K562 (cell line): ENCODE data around the gene POLR3A. TPM values are rescaled to one million over a fixed set of nuclear protein-coding genes. Genes with fewer than 3 reads are reported as not detected.

Source experiments
- CHD2 ChIP-seq: IDR thresholded peaks from 2 replicates; pipeline ENCODE4 v1.6.1; 2011; ENCODE audit warnings: low read depth, low read length
- FOXP1 ChIP-seq: sonication (generic); formaldehyde crosslinking; IDR thresholded peaks from 2 replicates; pipeline ENCODE4 v1.8.0; 2022; ENCODE audit warnings: mild to moderate bottlenecking, missing genetic modification reagents
- L3MBTL2 ChIP-seq: fragments of 450-650 bp; IDR thresholded peaks from 2 replicates; pipeline ENCODE4 v1.6.1; 2016; ENCODE audit warnings: mild to moderate bottlenecking, moderate library complexity
- MTA3 ChIP-seq: fragments of 450-650 bp; formaldehyde crosslinking; IDR thresholded peaks from 2 replicates; pipeline ENCODE4 v1.6.1; 2017; ENCODE audit warnings: mild to moderate bottlenecking, borderline replicate concordance
- NCOR1 ChIP-seq: fragments of 450-650 bp; IDR thresholded peaks from 2 replicates; pipeline ENCODE4 v1.6.1; 2016; ENCODE audit warnings: mild to moderate bottlenecking, moderate library complexity
- NFE2 ChIP-seq: IDR thresholded peaks from 2 replicates; pipeline ENCODE4 v1.6.1; 2014; ENCODE audit warnings: antibody characterized with exemption, low read depth
- NONO ChIP-seq, 2 experiments: fragments of 200-400 bp in 1 of 2; fragments of 450-650 bp in 1 of 2; formaldehyde crosslinking in 1 of 2; IDR thresholded peaks; 2 replicates each; pipeline ENCODE4 v1.6.1; 2017; ENCODE audit warnings: low read depth in 2 of 2, mild to moderate bottlenecking in 2 of 2, moderate library complexity in 2 of 2, low read length in 1 of 2
- SIN3B ChIP-seq: fragments of 450-650 bp; IDR thresholded peaks from 2 replicates; pipeline ENCODE4 v1.6.1; 2017; ENCODE audit warnings: low read depth, mild to moderate bottlenecking, moderate library complexity
- ZNF134 ChIP-seq: fragments of 250-450 bp; sonication (Bioruptor Pico); conservative IDR thresholded peaks from 2 replicates; pipeline ENCODE4 v1.4.0; 2020
- ZNF354B ChIP-seq: fragments of 250-450 bp; sonication (Bioruptor Pico); IDR thresholded peaks from 2 replicates; pipeline ENCODE4 v1.4.0; 2020
- ZNF589 ChIP-seq: fragments of 200-800 bp; sonication (Bioruptor generic); IDR thresholded peaks from 2 replicates; pipeline ENCODE4 v1.6.1; 2016; ENCODE audit warnings: low read depth, missing genetic modification characterization, missing compliant biosample characterization
- polyA plus RNA-seq, 8 experiments: library from polyadenylated mRNA; depleted of rRNA in 4 of 8; stranded (reverse) in 5 of 8; unstranded in 3 of 8; fragments of >200 nt; fragmentation: Nextera tagmentation in 2 of 8; fragmentation: Illumina TruSeq in 1 of 8; extraction: Ambion mirVana in 2 of 8; extraction: Trizol in 1 of 8; gene quantifications; 2 replicates each; pipeline versions ENCODE4 v1.2.1 to v1.2.3, GENCODE V29; 2011 to 2014; ENCODE audit warnings: inconsistent platforms in 1 of 8, missing spikeins in 1 of 8
- total RNA-seq, 7 experiments: library from RNA; depleted of rRNA in 6 of 7; stranded (reverse); fragments of >200 nt in 6 of 7; fragmentation: Illumina TruSeq in 2 of 7; extraction: Trizol in 2 of 7; gene quantifications; 2 replicates each; pipeline versions ENCODE4 v1.2.1 to v1.2.3, GENCODE V29; 2011 to 2021; ENCODE audit warnings: low replicate concordance in 1 of 7
- TF ChIP-seq, protein P1 (sequence below): fragments of 250-450 bp; sonication (Bioruptor Pico); IDR thresholded peaks from 2 replicates; pipeline ENCODE4 v1.5.1; 2021; ENCODE audit warnings: mild to moderate bottlenecking
- TF ChIP-seq, protein P2 (sequence below): sonication (generic); formaldehyde crosslinking; IDR thresholded peaks from 2 replicates; pipeline ENCODE4 v1.8.0; 2023; ENCODE audit warnings: missing genetic modification reagents, mild to moderate bottlenecking, borderline replicate concordance
- TF ChIP-seq, protein P3 (sequence below), 2 experiments: IDR thresholded peaks; 2 replicates each; pipeline ENCODE4 v1.6.1; 2012; ENCODE audit warnings: improper control_type of control experiment in 2 of 2, low read depth in 2 of 2, low read length in 2 of 2, borderline replicate concordance in 1 of 2

The POLR3A gene
- total and polyA plus RNA-seq, 9 of the 15 experiments (the other 6 are each of a cell fraction or from before 2014, with no cell fraction given), result 14.9 to 37.0 (median 26.7) TPM

- TF ChIP-seq, protein P1, sequence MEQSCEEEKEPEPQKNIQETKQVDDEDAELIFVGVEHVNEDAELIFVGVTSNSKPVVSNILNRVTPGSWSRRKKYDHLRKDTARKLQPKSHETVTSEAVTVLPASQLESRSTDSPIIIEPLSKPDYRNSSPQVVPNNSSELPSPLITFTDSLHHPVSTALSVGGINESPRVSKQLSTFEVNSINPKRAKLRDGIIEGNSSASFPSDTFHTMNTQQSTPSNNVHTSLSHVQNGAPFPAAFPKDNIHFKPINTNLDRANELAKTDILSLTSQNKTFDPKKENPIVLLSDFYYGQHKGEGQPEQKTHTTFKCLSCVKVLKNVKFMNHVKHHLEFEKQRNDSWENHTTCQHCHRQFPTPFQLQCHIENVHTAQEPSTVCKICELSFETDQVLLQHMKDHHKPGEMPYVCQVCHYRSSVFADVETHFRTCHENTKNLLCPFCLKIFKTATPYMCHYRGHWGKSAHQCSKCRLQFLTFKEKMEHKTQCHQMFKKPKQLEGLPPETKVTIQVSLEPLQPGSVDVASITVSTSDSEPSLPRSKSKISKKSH, result no peak
- TF ChIP-seq, protein P2, sequence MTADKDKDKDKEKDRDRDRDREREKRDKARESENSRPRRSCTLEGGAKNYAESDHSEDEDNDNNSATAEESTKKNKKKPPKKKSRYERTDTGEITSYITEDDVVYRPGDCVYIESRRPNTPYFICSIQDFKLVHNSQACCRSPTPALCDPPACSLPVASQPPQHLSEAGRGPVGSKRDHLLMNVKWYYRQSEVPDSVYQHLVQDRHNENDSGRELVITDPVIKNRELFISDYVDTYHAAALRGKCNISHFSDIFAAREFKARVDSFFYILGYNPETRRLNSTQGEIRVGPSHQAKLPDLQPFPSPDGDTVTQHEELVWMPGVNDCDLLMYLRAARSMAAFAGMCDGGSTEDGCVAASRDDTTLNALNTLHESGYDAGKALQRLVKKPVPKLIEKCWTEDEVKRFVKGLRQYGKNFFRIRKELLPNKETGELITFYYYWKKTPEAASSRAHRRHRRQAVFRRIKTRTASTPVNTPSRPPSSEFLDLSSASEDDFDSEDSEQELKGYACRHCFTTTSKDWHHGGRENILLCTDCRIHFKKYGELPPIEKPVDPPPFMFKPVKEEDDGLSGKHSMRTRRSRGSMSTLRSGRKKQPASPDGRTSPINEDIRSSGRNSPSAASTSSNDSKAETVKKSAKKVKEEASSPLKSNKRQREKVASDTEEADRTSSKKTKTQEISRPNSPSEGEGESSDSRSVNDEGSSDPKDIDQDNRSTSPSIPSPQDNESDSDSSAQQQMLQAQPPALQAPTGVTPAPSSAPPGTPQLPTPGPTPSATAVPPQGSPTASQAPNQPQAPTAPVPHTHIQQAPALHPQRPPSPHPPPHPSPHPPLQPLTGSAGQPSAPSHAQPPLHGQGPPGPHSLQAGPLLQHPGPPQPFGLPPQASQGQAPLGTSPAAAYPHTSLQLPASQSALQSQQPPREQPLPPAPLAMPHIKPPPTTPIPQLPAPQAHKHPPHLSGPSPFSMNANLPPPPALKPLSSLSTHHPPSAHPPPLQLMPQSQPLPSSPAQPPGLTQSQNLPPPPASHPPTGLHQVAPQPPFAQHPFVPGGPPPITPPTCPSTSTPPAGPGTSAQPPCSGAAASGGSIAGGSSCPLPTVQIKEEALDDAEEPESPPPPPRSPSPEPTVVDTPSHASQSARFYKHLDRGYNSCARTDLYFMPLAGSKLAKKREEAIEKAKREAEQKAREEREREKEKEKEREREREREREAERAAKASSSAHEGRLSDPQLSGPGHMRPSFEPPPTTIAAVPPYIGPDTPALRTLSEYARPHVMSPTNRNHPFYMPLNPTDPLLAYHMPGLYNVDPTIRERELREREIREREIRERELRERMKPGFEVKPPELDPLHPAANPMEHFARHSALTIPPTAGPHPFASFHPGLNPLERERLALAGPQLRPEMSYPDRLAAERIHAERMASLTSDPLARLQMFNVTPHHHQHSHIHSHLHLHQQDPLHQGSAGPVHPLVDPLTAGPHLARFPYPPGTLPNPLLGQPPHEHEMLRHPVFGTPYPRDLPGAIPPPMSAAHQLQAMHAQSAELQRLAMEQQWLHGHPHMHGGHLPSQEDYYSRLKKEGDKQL (CRISPR knock-in tag), result no peak
- TF ChIP-seq CHD2 (no peak), NONO (IDR thresholded peaks at IDR 0.05; ENCODE audit: low read depth in 2 of 2, low read length in 1 of 2) (peak; percentile 37 to 65; a peak in 2 of 4 replicates), L3MBTL2 (0 out of 2 replicates have a peak, but pooled peaks have one; percentile 9), ZNF134 (CRISPR knock-in tag) (no peak), ZNF589 (0 out of 2 replicates have a peak, but pooled peaks have one; percentile 49), FOXP1 (no peak), ZNF354B (CRISPR knock-in tag) (no peak), NCOR1 (no peak), SIN3B (peak; percentile 59), MTA3 (no peak), NFE2 (no peak)
- TF ChIP-seq, protein P3, sequence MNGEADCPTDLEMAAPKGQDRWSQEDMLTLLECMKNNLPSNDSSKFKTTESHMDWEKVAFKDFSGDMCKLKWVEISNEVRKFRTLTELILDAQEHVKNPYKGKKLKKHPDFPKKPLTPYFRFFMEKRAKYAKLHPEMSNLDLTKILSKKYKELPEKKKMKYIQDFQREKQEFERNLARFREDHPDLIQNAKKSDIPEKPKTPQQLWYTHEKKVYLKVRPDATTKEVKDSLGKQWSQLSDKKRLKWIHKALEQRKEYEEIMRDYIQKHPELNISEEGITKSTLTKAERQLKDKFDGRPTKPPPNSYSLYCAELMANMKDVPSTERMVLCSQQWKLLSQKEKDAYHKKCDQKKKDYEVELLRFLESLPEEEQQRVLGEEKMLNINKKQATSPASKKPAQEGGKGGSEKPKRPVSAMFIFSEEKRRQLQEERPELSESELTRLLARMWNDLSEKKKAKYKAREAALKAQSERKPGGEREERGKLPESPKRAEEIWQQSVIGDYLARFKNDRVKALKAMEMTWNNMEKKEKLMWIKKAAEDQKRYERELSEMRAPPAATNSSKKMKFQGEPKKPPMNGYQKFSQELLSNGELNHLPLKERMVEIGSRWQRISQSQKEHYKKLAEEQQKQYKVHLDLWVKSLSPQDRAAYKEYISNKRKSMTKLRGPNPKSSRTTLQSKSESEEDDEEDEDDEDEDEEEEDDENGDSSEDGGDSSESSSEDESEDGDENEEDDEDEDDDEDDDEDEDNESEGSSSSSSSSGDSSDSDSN (IDR thresholded peaks at IDR 0.05; ENCODE audit: borderline replicate concordance in 1 of 2, low read depth in 2 of 2, low read length in 2 of 2), result peak; percentile 56 to 83; a peak in 2 of 4 replicates
Measured at GRCh38 chr10:77926566-77927401, 102.5 kb downstream of the POLR3A start, which contains the start of gene DLG5 (continued).
